Gastroesophageal sphincter (tissue), 3 donors: ENCODE measurements around the gene AK8.

Experiments used
- EP300 ChIP-seq: sonication (generic); formaldehyde crosslinking; IDR thresholded peaks from one replicate; pipeline ENCODE4 v1.6.1; 2017; ENCODE audit warnings: antibody characterized with exemption, mild to moderate bottlenecking
- POLR2A ChIP-seq, 2 donors: fragments of 450-650 bp; IDR thresholded peaks; one replicate each; pipeline ENCODE4 v1.6.1; 2017; ENCODE audit warnings: antibody characterized with exemption in 2 of 2, mild to moderate bottlenecking in 2 of 2, moderate library complexity in 1 of 2
- POLR2AphosphoS5 ChIP-seq: sonication (generic); formaldehyde crosslinking; IDR thresholded peaks from one replicate; pipeline ENCODE4 v1.6.1; 2017; ENCODE audit warnings: antibody characterized with exemption
- TF ChIP-seq, protein P1 (sequence below), 4 experiments: fragments of 200-600 bp in 2 of 4; fragments of 450-650 bp in 2 of 4; sonication (generic) in 1 of 4; IDR thresholded peaks; one replicate each; pipeline ENCODE4 v1.5.1; 2017 to 2019; ENCODE audit warnings: antibody characterized with exemption in 4 of 4, mild to moderate bottlenecking in 2 of 4, moderate library complexity in 2 of 4

DNA sequence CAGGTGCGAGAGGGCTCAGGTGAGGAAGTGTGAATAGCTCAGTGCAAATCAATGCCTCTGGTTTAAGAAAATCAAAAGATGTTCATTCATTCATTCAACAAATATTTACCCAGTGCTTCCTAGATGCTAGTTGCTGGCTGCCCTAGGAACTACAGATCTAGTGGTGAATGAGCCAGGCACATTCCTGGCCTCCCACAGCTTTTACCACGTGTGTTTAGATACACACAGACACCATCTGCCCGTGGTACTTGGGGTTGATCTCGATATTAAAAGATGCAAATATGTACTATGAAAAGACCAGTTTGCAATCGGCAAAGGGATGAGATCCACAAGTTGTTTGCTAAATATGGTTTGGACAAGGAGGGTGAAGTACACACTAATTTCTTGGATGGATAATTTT lies 129.6 kb downstream of the AK8 start:
- no peak for TF ChIP-seq POLR2A (IDR thresholded peaks at IDR 0.05)
- TF ChIP-seq, protein P1, sequence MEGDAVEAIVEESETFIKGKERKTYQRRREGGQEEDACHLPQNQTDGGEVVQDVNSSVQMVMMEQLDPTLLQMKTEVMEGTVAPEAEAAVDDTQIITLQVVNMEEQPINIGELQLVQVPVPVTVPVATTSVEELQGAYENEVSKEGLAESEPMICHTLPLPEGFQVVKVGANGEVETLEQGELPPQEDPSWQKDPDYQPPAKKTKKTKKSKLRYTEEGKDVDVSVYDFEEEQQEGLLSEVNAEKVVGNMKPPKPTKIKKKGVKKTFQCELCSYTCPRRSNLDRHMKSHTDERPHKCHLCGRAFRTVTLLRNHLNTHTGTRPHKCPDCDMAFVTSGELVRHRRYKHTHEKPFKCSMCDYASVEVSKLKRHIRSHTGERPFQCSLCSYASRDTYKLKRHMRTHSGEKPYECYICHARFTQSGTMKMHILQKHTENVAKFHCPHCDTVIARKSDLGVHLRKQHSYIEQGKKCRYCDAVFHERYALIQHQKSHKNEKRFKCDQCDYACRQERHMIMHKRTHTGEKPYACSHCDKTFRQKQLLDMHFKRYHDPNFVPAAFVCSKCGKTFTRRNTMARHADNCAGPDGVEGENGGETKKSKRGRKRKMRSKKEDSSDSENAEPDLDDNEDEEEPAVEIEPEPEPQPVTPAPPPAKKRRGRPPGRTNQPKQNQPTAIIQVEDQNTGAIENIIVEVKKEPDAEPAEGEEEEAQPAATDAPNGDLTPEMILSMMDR (IDR thresholded peaks at IDR 0.05) = no peak
- TF ChIP-seq EP300 = no peak
- TF ChIP-seq POLR2AphosphoS5 = no peak
